Gastroesophageal sphincter (tissue), 3 donors: Measurements from ENCODE around the gene C1orf116.
"Not testable (repeated sequence)": the region's sequence is repeated elsewhere in the genome, so short reads cannot be mapped to it uniquely, and the experiment has no call there.

Source experiments
- CTCF ChIP-seq, 4 experiments: fragments of 200-600 bp in 2 of 4; fragments of 450-650 bp in 2 of 4; sonication (generic) in 1 of 4; IDR thresholded peaks; one replicate each; pipeline ENCODE4 v1.5.1; 2017 to 2019; ENCODE audit warnings: antibody characterized with exemption in 4 of 4, mild to moderate bottlenecking in 2 of 4, moderate library complexity in 2 of 4
- POLR2A ChIP-seq, 2 donors: fragments of 450-650 bp; IDR thresholded peaks; one replicate each; pipeline ENCODE4 v1.6.1; 2017; ENCODE audit warnings: antibody characterized with exemption in 2 of 2, mild to moderate bottlenecking in 2 of 2, moderate library complexity in 1 of 2
- POLR2AphosphoS5 ChIP-seq: sonication (generic); formaldehyde crosslinking; IDR thresholded peaks from one replicate; pipeline ENCODE4 v1.6.1; 2017; ENCODE audit warnings: antibody characterized with exemption

GRCh38 chr1:207041397-207041796 lies 8.8 kb upstream of the C1orf116 start:
- not testable (repeated sequence) for TF ChIP-seq CTCF (IDR thresholded peaks at IDR 0.05); POLR2A (IDR thresholded peaks at IDR 0.05); POLR2AphosphoS5
